Measurements from ENCODE around the gene CCDC102A.
A peak's percentile ranks its signal among the peaks of the same experiment; 100 is the strongest.
"Not testable (repeated sequence)": the region's sequence is repeated elsewhere in the genome, so short reads cannot be mapped to it uniquely, and the experiment has no call there.

CCDC102A gene

DNA sequence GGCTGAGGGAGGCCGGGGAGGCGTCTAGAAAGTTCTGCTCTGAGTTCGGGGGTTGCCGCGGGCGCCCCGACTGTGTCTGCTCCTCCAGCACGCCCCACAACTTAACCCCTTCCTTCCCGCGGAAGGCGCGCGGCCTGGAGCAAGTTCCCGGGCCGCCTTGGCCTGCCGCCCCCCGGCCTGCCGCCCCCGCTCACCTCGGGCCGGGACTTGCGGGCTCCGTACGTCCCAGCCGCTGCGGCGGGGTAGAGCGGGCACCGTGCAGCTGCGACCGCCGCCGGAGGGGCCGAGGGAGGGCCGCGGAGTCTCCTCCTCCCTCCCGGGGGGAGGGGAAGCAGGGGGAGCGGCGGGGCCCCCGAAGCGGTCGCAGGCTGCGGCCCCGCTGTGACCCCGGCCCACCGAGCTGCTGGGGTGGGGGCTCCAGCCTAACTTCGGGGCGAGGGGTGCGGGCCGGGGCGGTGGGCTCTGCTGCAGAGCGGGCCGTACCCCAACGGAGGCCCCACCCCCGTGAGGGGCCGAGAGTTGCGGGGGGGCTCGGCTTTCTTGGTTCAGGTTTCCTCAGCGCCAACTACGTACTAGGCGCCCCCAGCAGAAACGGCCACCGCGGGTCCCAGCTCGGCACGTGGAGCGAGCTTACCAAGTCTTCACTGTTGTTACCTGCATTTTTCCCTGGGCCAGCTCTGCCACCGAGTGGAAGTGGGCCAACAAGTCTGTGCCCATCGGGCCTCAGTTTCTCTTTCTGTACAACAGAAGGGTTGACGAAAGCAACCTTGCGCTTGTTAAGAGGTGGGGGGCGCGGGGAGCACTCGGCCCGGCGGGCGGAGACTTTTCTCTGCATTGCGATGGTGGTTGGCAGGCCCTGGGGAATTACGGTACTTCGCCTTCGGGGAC, at the start of gene CCDC102A:
TSS of gene CCDC102A (minus strand) at position 266 of the 888 bp plus-strand sequence. CDS start 7,394 bp downstream, outside the sequence.
- DNase-seq = peak in 1 of 2 donors; percentile 61

DNA sequence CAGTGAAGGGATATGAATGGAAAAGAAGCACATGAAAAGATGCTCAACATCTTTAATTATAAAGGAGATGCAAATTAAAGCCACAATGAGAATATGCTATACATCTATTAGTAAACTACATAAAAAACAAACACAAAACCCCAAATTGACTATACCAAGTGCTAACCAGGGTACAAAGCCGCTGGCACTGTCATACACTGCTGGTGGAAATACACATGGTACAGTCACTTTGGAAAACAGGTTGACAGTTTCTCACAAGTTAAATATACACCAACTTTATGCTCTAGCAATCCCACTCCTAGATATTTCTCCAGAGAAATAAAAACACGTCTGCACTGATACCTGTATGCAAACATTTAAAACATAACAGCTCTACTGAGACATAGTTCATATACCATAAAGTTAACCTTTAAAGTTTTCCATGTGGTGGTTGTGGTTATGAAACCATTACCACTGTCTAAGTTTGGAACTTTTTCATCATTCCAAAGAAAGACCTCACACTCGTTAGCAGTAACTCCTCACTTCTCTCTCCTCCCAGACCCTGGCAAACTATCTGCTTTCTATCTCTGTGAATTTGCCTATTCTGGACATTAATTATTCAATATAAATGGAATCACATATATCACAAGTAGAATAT, 48.8 kb upstream of the CCDC102A start:
- no peak for DNase-seq

DNA sequence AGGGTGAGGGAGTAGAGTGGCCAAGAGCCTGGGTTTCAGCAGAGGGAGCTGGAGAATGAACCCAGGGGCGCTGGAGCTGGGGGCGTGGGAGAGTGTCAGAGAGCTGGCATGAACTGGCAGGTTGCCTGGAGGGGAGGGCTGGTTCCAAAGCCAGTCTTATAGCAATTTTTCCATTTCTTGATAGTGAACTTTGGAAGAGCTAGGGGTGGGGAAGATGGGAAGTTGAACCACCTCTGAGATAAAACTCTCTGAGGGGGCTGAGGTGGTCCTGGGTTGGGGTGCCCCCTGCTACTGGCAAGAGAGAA, 42.9 kb upstream of the CCDC102A start:
- DNase-seq = no peak

DNA sequence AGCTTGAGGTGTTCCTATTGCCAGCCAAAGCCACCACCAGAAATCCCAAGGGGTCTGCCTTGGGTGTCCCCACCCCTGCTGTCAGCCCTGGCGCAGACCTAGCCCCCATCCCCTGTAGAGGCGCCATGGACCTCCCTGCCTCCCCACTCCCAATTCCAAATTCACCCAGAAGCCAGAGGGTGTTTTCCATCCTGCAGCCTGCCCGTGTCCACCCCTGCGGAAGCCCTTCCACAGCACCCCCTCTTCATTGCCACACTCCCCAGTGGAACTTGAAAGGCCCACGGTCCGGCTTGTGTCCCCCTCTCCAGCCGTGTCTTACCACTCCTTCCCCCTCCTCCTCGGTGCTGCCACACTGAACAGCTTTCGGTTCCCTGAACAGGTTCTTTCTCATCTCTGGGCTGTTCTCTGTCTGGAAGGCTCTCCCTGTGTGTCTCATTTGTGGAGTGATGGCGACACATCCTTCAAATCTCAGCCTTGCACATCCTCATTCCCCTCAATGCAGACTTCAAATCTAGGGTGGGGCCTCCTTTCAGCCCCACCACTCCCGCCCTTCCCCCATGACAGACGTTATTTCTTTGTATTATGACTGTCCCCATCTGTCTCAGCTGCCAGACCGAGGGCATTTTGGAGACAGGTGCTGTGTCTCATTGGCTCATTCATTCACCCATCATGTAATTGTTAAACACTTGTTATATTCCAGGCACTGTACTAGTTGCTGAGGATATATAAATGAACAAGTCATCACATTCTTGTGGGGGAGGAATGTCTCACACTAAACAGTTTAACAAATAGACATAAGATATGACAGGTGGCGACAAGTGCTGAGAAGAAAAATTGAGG, 42.4 kb upstream of the CCDC102A start:
- DNase-seq = no peak

DNA sequence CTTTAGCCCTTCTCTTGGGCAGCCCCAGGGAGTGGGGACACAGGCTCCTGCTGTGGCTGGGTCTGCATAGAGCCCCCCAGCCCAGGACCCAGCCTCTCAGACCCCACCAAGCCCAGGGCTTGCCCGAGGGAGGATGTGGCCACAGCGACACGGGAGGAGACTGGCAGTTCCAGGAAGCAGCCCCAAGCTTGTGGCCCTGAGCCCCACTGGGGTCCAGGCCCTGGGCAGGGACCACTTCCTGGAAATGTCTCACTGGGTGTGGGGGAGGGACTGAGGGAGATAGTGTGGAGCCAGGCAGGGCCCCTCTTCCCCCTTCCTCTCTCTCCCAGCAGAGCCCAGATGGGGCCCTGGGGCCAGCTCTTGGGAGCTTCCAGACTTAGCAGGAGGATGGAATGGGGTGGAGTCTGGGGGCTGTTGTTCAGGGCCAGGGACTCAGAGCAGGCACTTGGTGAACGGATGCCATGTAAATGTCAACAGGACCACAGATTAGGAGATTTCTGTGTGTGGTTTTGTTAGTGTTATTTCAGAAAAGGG, 41.4 kb upstream of the CCDC102A start:
- peak in 1 of 2 donors; percentile 55 for DNase-seq

DNA sequence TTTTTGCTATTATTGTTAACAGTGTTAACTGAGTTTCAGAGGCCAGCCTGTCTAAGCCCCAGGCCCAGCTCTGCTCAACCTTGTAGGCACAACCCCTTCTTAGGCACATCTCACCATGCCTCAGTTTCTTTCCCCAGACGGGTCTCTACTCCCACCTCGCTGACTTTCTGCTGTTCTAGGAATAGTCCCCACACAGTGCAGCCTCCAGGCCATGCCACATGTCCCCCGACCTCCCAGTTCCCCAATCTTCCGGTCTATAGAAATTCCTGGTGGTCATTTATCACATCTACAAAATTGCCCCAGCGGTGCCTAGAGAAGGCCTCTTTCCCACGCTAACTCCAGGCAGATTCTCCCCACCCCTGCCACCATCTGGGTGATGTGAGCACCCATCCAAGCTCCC, 40.8 kb upstream of the CCDC102A start:
- no peak for DNase-seq

DNA sequence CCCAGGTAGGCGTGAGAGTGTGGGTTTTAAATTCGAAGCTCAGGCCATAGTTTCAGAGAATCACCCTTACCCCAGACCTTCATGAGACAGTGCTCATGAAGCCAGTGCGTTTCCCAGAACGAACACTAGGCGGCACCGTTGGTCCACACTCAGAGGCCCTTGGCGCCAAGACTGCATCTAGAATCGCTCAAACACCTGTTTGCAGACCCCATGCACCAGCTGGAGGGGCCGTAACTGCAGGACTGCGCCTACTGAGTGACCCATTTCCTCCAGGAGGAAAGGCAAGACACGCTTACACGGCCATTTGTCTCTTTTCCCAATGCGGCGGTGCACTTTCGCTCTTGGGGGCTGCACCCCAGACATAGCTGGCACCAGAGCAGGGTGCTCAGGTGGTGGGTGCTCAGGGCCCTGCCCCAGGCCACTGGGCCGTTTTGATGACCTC, 40.1 kb upstream of the CCDC102A start:
- DNase-seq = peak; percentile 75 to 85

DNA sequence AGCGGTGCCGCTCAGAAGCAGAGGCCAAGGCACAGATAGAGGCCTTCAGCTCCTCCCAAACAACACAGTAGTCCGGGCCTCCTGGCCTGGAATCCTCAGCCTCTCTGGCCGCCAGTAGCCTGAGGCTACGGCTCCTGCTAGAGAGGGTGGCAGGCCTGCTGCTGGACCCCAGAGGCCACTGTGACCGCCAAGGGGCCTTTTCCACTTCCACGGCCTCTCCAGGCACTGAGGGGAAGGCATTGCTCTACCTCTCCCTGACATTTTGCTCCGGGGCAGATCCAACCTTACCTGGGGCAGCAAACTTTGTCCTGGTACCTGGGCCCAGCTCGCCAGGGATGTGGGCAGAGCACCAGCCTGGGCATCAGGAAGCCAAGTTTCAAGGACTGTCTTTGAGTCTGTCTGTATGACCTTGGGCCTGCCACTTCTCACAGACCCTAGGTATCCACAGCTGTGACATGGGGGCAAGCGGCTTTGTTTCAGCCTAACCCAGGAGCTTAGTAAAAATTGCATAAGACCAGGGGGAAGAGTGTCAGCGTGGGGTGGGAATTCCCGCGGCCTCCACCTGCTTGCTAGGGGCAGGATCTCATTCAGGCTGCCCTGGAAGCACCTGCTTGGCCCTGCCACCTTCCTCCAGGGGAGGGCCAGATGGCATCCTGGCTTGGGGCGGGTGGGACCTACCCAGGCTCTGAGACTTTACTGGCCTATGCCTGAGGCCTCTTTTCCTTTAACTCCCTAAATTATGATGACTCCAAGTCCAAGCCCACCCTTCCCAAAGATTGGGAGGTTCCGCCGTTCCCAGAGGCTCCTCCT, 39.3 kb upstream of the CCDC102A start:
- DNase-seq = no peak

DNA sequence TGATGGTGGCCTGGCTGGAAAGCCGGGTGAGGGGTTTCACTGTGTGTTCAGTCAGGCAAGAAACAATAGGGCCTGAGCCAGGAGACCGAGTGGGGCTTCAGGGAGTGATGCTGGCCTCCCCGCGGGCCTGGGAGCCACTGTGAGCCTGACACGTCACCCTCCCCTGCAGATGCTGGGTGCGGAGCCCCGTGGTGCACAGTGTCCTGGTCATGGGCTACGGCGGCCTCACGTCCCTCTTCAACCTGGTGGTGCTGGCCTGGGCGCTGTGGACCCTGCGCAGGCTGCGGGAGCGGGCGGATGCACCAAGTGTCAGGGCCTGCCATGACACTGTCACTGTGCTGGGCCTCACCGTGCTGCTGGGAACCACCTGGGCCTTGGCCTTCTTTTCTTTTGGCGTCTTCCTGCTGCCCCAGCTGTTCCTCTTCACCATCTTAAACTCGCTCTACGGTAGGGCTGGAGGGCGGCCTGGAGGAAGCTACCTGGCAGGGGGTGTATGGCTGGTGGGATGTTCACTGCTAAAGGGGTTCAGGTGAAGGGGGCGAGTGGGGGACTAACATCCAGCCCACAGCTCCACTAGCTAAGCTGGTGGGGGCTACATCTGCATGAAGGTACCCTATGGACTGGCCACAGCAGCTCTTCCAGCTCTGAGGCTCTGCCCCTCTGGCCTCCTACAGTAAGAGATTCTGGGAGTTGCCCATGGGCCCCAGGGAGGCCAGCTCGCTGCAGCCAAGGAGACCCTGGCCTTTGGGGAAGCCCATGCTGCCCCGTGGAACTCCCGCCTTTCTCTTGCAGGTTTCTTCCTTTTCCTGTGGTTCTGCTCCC, 38.5 kb upstream of the CCDC102A start:
- no peak for DNase-seq

DNA sequence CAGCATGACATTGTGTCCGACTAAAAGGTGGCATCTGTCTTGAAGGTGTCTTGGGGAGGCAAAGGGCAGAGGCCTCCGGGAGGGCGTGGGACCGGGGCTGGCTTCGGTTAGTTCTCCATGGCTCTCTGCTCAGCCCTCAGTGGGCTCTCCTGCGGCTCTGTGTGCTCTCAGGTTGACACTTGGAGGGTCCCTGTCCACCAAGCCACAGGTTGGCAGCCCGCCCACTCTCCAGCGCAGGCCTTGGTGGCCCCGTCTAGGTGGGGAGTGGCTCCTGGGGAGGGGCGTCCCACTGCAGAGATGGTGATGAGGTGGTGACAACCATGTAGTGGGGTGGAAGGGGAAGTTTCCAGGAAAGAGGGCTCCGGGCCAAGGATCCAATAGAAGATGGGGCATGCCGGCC, 37.7 kb upstream of the CCDC102A start:
- no peak for DNase-seq

DNA sequence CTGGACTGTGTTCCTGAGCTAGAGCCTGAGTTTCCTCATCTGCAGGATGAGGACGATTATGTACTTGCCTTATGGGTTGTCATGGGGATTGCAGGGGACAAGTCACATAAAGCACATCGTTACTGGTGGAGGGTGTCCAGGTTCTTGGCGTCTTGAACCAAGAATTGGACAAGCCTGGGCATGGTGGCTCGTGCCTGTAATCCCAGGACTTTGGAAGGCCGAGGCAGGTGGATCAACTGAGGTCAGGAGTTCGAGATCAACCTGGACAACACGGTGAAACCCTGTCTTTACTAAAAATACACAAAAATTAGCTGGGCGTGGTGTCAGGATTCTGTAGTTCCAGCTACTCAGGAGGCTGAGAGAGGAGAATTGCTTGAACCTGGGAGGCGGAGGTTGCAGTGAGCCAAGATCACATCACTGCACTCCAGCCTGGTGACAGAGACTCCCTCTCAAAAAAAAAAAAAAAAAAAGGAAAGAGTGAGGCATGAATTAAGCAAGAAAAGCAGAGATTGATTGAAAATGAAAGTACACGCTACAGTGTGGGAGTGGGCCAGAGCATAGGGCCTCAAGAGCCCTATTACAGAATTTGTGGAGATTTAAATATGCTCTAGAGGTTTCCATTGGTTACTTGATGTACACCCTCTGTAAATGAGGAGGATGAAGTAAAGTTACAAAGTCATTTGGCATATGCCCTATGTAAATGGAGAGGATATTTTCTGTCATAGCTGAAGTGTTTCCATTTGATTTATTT, 36.8 kb upstream of the CCDC102A start:
- DNase-seq = no peak

DNA sequence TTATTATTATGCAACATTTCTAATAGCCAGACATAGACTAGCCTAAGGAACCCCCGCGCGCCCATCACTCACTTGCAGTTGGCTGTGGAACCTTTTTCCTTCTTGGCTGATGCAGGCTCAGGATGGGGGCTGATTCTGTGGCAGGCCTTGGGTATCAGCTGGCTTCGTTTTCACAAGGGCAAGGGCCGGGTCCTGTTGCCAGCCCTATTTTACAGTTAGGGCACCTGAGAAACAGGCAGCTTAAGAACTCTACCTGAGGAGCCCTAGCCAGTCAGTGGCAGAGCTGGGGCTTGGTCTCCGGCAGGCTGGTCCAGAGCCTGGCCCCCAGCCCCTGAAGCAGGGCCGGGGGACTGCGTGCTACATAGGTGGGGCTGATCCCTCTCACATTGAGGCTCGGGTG, 34.7 kb upstream of the CCDC102A start:
- no peak for DNase-seq

DNA sequence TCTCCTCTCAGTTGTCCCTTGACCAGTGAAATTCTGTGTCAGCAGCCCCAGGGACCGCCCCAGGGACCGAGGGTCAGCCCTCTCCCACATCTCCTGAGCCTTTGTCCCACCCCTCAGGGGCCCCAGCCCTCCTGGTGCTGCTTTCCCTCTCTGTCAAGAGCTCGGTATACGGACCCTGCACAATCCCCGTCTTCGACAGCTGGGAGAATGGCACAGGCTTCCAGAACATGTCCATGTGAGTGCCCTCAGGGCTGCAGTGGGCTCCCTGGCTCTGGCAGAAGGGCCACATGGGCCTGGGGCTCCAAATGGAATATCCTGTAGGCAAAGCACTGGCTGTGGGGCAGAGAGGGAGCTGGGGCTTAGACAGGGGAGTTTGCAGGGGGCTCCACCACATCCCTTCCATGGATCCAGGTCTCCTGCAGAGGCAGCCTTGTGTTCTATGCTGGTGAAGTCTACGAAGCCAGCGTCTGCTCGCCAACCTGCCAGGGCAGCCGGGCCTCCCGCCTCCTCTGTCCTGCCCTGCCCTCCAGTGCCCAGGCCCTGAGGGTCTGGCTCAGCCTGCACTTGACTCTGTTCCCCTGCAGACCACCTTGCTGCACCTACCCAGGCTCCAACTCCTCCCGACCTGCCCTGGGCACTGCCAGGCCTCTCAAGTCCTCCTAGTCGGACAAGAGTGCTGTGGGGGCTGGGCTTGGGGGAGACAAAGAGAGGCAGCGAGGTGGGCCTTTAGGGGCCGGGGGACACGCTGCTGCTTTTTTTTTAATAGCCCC, 34.1 kb upstream of the CCDC102A start:
- no peak for DNase-seq

DNA sequence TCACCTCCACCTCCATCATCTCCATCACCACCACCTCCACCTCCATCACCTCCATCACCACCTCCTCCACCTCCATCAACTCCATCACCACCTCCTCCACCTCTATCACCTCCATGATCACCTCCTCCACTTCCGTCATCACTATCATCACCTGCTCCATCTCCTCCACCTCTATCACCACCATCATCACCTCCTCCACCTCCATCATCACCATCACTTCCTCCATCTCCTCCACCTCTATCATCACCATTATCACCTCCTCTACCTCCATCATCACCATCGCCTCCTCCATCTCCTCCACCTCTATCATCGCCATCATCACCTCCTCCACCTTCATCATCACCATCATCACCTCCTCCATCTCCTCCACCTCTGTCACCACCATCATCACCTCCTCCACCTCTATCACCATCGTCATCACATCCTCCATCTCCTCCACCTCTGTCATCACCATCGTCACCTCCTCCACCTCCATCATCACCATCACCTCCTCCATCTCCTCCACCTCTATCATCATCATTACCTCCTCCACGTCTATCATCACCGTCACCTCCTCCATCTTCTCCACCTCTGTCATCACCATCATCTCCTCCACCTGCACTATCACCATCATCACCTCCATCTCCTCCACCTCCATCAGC, 33.1 kb upstream of the CCDC102A start:
- DNase-seq = no peak

DNA sequence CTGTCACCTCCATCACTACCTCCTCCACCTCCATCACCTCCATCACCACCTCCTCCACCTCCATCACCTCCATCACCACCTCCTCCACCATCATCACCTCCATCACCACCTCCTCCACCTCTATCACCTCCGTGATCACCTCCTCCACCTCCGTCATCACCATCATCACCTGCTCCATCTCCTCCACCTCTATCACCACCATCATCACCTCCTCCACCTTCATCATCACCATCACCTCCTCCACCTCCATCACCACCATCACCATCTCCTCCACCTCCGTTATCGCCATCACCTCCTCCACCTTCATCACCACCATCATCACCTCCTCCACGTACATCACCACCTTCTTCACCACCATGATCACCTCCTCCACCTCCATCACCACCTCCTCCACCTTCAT, 32.4 kb upstream of the CCDC102A start:
- not testable (repeated sequence) for DNase-seq

DNA sequence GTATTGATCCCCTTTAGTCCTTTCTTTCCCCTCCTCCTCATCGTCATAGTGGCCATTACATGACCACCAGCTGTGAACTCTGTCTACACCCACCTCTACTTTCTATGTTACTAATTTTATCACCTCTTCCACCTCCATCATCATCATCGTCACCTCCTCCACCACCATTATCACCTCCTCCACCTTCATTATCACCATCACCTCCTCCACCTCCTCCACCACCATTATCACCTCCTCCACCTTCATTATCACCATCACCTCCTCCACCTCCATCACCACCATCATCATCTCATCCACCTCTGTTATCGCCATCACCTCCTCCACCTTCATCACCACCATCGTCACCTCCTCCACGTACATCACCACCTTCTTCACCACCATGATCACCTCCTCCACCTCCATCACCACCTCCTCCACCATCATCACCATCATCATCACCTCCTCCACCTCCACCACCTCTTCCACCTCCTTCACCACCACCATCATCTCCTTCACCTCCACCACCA, 31.9 kb upstream of the CCDC102A start:
- DNase-seq = no peak

DNA sequence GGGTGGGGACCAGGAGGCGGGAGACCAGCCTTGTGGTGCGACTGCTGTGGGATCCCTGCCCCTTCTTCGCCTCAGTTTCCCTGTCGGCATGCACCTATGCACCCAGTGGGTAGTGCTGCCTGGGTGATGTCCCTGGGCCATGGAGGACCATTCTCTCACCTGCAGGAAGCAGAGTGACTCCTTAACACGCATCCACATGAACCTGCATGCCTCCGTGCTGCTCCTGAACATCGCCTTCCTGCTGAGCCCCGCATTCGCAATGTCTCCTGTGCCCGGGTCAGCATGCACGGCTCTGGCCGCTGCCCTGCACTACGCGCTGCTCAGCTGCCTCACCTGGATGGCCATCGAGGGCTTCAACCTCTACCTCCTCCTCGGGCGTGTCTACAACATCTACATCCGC, 31.3 kb upstream of the CCDC102A start:
- no peak for DNase-seq

DNA sequence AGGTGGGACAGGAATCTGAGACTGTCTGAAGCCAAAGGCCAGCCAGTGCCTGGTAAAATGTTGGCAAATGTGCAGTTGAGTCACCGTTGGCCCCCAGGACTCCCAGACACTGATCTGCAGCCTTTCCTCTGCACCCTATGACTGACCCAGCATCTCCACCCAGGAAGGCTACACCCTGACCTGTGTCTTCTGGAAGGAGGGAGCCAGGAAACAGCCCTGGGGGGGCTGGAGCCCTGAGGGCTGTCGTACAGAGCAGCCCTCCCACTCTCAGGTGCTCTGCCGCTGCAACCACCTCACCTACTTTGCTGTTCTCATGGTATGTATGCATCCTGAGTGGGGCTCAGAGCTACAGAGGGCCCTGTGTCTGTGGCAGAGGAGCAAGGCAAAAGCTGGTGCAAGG, 30.1 kb upstream of the CCDC102A start:
- no peak for DNase-seq

DNA sequence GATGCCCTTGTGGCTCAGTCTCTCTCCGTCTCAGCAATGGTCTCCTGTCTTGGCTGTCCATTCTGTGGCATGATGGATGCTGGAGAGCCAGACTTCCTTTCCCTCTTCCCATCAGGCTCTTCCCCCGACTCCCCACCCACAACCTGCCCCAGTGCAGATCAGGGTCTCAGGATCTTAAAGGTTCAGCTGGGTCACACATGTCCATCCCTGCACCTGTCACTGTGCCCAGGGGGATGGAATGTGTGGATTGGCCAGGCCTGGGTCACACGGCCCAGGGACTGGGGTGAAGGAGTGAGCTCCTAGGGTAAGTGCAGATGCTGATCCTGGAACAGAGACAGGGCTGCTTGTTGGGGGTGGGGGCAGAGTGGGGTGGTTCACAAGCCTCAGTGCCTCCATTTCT, 29.1 kb upstream of the CCDC102A start:
- no peak for DNase-seq

Measured in CD4-positive, alpha-beta T cell treated with Interferon alpha-2 for 1 hour (primary cell).